GM12891 (cell line): ENCODE measurements around the gene DPAGT1.

Source experiments
- POLR2A ChIP-seq: IDR thresholded peaks from 2 replicates; pipeline ENCODE4 v1.6.1; 2011; ENCODE audit warnings: low read depth, low read length, control low read depth
- POLR2AphosphoS5 ChIP-seq: IDR thresholded peaks from 2 replicates; pipeline ENCODE4 v1.6.1; 2011; ENCODE audit warnings: low read depth, low read length, control low read depth
- POU2F2 ChIP-seq: IDR thresholded peaks from 2 replicates; pipeline ENCODE4 v1.6.1; 2011; ENCODE audit warnings: low read depth, mild to moderate bottlenecking, control low read depth, low read length, moderate library complexity
- TAF1 ChIP-seq: IDR thresholded peaks from 2 replicates; pipeline ENCODE4 v1.6.1; 2011; ENCODE audit warnings: low read depth, low read length, control low read depth

GRCh38 chr11:119081682-119082260 lies 19.9 kb downstream of the DPAGT1 start:
- TF ChIP-seq POLR2A (no peak), POLR2AphosphoS5 (no peak), TAF1 (no peak), POU2F2 (no peak)
